DLD1 (cell line): ENCODE measurements around the gene OTOG.

Source experiments
- in situ Hi-C: cut with HindIII; loops from 2 replicates; pipeline ENCODE4 v1.10.0; 2017; ENCODE audit warnings: low sequenced_read_pairs

The OTOG gene, protein sequence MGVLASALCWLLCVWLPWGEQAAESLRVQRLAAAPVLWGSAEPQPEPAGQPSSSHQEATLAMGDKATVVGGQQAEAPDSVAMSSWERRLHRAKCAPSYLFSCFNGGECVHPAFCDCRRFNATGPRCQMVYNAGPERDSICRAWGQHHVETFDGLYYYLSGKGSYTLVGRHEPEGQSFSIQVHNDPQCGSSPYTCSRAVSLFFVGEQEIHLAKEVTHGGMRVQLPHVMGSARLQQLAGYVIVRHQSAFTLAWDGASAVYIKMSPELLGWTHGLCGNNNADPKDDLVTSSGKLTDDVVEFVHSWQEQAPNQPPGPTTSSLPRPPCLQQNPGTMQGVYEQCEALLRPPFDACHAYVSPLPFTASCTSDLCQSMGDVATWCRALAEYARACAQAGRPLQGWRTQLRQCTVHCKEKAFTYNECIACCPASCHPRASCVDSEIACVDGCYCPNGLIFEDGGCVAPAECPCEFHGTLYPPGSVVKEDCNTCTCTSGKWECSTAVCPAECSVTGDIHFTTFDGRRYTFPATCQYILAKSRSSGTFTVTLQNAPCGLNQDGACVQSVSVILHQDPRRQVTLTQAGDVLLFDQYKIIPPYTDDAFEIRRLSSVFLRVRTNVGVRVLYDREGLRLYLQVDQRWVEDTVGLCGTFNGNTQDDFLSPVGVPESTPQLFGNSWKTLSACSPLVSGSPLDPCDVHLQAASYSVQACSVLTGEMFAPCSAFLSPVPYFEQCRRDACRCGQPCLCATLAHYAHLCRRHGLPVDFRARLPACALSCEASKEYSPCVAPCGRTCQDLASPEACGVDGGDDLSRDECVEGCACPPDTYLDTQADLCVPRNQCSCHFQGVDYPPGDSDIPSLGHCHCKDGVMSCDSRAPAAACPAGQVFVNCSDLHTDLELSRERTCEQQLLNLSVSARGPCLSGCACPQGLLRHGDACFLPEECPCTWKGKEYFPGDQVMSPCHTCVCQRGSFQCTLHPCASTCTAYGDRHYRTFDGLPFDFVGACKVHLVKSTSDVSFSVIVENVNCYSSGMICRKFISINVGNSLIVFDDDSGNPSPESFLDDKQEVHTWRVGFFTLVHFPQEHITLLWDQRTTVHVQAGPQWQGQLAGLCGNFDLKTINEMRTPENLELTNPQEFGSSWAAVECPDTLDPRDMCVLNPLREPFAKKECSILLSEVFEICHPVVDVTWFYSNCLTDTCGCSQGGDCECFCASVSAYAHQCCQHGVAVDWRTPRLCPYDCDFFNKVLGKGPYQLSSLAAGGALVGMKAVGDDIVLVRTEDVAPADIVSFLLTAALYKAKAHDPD (N-terminal part only)

DNA sequence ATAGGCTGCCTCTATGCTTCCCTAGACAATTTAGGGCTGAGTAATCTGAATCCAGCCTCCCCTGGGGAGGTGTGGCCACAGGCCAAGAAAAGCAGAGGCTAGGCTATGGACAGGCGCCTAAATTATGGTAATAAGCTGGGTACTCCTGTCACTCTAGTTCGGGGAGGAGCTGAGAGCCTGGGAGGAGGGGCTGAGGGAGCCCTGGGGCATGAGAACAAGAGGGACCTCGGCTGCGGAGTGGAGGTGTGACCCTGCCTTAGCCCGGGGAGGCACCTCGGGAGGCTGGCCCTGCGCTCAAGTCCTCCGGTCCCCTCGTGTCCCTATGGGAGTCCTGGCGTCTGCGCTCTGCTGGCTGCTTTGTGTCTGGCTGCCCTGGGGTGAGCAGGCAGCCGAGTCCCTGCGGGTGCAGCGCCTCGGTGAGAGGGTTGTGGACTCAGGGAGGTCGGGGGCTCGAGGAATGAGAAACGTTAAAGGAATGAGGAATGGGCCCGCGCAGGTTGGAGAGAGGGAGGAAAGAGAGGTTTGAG lies at the start of gene OTOG:
Gene OTOG (plus strand): TSS at position 209 of the 527 bp plus-strand sequence. CDS start 114 bp downstream, at position 323.
- in situ Hi-C loops, result no loop called here

DNA sequence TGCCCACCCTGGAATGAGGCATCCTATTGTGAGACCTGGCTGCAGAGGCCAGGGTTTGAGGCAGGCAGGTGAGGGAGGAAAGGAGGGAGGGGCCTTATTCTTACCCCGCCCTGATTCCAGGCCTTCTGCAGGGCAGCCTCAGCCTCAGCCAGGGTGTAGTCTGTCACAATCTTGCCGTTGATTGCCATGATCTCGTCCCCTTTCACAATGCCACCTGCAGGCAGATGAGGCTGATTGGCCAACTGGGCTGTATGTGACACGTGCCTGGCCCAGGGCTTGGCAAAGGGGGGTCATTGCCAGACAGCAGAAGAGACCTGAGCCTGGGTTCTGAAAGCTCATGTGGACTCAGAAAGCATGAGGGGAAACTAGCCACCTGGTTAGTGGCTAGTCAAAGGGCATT lies 49.0 kb upstream of the OTOG start:
- in situ Hi-C loops, result no loop called here

DNA sequence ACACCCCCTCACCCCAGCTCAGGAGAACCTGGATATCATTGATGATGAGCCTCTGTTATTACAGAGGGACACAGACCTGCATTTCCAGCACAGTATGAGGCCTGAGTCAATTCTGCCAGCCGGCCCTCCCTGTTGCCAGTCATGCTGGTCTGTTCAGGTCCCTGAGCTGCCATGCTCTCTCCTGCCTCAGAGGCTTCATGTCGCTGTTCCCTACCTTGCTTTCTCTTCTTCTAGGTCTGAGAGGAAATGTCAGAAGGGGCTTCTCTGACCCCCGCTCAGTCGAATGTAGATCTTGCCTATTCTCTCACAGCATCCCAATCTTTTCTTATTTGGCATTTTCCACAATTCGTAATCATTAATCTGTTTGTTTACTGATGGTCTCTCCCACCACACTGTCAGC lies 48.6 kb upstream of the OTOG start:
- in situ Hi-C loops, result no loop called here

DNA sequence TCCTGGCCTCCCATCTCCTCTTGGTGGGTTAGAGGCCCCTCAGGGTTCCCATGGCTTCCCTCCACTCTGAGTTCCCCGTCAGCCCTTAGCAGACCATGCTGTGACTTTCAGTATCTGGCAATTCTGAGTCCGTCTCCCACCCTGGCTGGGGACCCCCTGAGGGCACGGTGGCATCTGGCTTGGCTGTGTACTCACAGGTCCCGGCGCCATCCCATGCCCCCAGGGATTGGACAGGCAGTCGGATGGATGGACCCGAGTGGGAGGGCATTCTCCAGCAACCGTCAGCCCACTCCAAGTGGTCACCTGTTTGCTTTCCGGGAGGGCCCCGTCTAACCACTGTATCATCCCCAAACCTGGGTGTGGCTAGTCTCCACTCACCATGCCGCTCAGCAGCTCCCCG lies 46.4 kb upstream of the OTOG start:
- in situ Hi-C loops, result no loop called here

DNA sequence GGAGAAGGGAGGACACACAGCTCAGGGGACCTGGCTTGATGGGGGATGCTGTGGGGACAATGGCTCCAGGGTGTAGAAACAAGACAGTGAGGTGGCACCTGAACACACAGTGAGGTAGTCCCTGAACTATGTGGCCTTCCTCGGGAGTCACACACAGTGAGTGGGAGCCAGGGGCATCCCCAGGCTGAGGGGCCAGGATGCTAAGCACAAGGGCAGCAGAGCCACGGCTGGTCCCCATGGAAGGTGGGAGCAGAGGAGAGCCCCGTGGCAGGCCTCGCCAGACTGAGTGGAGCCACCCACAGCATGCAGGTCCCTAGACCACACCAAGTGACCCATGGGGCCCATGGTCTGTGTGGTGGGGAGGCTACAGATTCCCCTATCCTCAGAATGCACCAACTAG lies 44.4 kb upstream of the OTOG start:
- in situ Hi-C loops, result no loop called here

DNA sequence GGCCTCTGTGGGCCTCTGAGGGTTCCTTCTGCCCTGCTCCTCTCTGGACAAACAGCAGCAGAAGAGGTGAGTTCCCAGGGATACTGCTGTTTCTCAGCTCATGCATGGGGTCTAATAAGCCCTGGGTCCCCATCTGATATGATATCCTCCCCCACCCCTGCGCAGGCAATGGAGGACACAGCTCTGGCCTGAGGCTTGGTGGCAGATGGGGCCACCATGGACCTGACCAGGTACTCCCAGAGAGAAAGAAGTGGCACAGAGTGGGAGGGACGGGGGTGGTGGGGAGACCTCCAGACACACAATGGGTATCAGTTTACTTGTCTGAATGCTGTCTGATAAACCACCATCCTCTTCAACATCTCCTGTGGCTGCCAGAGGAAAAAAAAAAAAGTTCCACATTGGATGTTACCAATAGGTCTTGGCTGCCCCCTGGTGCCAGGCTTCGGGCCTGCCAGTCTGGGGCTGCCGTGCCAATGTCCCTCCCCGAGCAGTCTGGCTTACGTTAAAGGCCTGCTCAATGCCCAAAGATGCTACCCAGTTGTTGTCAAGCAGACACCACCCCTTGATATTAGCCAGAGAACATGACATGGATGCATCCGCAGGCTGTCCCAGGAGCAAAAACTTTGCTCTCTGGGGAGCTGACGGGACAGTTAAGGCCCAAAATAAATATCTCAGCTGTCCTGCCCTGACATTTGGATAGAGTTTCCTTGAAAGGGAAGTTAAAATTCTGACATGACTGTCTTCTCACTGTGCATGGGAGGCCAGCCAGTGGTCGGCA lies 42.5 kb upstream of the OTOG start:
- in situ Hi-C loops, result no loop called here

DNA sequence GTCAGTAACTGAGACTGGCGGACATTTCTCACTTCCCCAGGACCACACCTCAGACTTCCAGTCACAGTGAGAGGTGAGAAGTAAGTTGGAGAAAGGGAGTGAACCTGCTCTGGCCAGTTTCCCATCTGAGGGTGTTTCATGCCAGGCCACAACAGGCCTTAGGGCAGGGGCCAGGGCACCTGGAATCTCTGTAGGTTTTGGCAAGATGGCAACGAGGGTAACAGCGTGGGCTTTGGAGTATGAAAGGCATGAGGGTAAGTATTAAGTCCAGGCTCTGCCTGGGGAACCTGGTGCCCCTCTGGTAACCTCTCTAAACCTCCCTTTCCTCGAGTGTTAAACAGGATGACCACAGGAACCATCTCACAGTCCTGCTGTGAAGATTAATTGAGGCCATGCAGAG lies 41.9 kb upstream of the OTOG start:
- in situ Hi-C loops, result no loop called here

DNA sequence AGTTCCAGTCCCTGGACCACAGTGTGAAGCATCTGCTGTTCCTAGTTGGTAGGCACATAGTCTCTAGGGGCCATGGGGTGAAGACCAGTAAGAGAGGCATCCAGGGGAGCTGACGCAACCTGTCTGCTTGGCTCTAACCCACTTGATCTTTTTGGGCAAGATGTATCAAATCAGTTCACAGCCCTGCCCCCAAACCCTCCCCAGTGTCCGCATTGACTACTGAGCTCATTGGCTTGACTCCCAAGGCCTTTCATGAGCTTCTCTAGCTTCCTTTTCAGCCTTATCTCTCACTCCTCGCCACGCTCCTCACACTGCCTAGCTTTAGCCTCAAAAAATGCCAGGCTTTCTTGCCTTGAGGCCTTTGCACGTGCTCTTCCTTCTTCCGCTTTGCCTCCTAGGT lies 40.7 kb upstream of the OTOG start:
- in situ Hi-C loops, result no loop called here

DNA sequence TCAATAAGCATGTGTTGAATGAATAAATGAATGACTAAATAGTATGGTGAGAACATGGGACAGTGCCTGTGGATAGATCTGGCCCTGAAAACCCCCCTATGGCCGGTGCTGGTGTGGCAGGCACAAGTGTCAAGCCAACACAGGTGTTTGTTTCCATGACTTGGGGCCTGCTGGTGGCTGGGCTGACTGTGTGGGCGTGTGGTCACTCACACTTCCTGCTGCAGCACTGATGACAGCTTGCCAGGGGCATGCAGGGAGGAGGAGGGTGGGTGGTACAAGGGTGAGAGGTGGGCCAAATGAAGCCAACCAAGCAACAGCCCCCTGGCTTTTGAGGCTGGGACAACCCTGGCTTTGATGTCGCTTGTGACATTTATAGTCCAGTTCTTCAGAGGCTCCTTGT lies 40.1 kb upstream of the OTOG start:
- in situ Hi-C loops, result no loop called here

DNA sequence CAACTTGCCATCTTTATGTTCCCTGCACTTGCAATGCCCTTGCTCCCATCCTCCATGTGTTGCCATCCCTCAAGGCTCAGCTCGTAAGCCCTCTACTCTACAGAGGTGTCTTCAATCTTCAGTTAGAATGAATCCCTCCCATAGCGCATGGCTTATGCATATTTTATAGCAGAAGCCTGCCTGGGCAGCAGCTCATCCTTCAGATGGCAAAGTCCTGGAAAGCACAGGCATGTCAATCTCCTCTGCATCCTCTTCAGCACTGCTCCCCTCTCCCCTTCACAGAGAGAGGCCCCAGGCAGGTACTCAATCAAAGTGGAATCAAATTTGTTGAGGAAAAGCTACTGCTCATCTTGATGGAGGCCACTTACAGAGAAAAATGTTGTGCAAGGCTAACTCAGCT lies 39.3 kb upstream of the OTOG start:
- in situ Hi-C loops, result no loop called here

DNA sequence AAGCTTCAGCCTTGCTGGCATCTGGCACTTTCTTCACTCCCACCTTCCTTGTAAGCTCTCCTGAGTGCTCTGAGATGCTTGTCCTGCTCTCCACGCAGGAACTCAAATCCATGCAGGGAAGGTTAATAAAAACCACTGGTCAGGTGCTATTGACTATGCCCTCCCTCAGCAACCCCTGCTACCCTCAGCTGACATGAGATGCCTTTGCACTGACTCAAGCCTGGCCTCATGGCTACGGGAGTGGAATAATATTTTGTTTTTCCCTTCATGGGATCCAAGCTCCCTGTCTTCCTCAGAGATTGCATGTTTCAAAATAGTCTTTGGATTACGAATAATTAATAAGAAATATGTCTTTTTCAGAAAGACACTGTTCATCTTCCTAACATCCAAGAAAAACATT lies 38.8 kb upstream of the OTOG start:
- in situ Hi-C loops, result no loop called here

DNA sequence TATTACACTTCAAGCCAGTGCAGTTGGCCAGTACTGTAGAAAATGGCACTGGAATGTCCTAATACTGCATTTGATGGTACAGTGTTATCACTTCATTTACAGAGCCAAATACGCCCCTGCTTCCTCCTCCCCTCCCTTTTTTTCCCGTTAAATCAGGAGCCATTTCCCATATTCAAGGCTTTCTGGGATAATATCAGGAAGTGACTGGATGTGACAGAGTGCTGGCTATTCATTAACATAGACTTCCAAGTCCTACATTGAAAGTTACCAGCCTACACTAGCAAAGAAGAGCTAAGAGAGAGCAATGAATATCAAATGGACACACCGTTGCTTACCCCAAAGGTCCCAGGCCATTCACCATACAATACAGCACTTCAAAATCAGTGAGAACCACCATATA lies 38.3 kb upstream of the OTOG start:
- in situ Hi-C loops, result no loop called here

DNA sequence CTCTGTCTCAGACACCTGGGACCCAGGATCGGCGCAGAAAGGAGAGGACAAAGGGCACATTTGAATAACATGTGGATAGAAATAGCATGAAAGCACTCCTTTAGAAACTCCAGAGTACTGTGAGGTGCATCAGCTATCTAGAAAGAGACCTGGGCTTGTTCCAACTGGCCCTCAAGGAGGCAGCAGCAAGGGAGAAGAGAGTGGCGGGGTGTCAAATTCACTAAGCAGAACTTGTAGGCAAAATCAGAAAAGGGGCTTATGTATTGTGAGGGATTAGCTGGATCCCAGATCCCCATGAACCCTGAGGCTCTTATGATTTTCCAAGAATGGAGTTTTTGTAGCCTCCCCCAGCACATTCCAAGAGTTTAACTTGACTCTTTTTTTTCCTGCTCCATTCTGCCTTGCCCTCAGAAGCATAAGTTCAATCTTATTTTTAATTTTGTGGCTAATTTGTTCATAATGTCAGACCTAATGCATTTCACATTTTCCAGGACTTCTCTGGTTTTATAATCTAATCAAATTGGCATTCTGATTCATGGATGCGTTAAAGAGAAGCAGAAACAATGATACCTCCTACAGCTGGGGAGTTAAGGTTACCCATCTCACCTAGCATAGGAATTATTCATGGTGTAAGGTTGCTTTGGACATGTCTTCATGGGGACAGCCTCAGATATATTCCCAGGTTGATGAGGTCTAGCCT lies 36.4 kb upstream of the OTOG start:
- in situ Hi-C loops, result no loop called here

DNA sequence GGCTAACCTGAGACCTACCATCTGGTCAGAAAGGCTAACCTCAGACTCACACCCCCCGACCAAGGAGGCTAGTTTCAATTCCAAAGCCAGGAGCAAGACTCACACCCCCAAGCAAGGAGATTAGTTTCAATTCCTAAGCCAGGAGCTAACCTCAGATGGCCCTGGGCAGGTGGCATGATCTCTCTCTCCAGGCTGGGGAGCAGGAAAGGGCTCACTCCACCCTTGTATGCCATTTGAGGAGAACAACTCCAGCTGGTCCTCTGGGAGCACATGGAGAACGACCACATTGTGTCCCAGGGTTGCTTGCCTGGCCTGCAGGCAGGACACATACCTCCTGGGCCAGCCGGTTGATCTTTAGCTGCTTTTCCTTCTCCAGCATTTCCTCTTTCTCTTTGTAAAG lies 35.5 kb upstream of the OTOG start:
- in situ Hi-C loops, result no loop called here

DNA sequence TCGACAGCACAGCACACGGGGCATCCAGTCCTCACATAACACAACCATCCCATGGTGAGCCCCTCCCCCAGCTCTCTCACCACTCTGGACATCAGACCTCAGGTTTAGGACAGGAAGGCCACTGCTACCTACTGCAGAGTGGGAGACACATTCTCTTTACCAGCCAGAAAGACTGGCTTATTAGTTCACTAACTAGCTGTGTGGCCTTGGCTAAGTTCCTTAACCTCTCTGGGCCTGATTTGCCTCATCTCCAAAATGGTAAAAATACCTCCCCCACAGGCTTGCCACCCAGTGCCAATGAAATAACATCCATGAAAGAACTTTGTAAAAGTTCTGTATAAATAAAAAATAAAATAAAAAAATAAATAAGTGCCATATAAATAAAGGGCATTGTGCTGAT lies 35.0 kb upstream of the OTOG start:
- in situ Hi-C loops, result no loop called here

DNA sequence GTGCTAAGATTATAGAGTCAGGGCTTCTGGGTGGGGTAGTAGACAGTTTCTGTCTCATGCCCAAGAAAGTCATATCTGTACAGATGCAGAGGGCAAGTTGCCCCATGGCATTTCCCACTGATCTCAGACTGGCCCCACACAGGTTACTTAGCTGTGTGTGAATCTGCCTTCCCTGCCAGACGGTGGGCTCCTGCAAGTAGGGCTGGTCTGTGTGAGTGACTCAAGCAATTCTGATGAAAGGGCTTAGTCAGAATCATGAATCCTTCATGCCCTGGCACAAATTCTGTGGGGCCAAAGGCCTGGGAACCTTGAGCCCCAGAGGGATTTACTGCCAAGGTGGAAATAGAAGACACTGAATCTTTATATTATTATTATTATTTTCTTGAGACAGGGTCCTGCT lies 33.2 kb upstream of the OTOG start:
- in situ Hi-C loops, result no loop called here

DNA sequence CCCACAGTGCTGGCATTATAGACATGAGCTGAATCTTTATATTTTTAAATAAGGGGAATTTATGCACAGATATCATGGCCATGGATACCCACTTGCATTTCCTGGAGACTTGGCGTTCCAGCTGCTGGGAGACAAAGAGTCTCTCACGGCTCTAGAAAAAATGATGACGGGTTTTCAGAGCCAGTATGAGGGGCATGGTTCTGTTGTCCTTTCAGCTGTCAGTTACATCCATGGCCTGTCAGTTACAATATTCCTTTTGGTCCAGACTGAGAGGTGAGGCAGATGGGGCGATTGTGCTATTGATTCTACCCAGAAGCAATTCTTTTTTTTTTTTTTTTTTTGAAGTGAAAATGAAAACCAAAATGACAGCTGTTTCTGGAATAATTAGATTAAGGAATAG lies 32.6 kb upstream of the OTOG start:
- in situ Hi-C loops, result no loop called here

DNA sequence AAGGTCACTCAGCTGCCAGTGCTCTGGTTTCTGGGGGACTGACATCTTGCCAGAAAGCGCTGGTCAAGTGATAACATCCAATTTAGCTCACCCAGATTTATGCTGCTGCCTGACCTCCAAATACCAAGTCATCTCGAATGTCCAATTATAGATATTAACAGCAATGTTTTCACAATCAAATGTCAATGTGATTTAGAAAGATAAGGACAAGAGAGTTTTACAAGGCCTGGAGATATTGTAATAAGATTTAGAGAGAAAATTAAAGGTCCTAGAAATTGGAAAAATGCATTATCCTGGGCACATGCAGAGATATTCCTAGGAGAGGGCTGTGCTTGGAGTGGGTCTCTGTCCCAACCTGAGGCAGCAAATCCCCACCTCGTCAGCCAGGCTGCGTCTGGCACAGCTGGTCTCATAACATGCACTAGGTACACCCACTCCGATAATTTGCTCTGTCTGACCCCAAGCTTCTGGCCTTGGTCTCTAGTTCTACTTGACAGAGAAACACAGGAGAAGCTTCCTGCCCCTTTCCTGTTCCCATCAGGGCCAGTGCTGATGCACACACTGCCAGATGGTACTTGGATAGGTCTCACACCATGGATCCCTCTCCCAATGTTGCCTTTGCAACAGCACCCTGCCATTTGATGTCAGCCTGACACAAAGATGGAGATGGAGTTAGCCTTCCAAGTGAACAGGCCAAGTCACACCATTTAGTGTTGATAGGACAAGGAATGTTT lies 31.4 kb upstream of the OTOG start:
- in situ Hi-C loops, result no loop called here

DNA sequence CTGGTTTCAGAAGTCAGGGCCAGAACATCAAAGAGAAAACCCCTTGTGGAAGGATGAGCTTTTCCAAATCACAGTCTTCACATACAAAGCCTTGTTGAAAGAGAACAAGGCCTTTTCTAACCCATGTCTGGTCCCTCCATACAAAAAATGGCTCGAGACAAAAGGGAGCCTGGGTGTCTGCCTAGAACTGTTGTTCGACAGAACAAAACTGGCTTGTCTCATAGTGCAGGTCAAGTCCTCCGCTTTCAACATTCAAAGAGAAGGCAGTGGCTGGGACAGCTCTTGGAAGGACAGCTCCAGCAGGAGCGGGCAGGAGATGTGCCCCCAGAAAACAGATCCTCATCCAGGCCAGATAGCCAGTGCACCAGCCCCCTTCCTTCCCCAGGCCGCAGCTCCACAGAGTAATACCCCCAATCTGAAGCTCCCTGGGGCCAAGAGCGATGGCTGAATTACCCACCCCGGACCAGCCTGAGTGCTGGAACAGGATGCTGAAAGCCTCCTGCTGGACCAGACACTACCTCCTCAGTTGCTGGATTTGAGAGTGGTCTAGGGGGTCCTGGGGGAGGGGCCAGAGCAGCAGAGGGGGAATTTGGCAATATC lies 30.4 kb upstream of the OTOG start:
- in situ Hi-C loops, result no loop called here
